Activated CD4-positive, alpha-beta T cell treated with anti-CD3 and anti-CD28 coated beads, Interleukin-2, amount 50 U/mL, for 48 hours (primary cell): ENCODE measurements around the gene RAD51B.

Experiments
- DNase-seq, 2 experiments: peaks; one replicate each; pipeline ENCODE4 v3.0.0-alpha.2; 2020

The RAD51B gene

DNA sequence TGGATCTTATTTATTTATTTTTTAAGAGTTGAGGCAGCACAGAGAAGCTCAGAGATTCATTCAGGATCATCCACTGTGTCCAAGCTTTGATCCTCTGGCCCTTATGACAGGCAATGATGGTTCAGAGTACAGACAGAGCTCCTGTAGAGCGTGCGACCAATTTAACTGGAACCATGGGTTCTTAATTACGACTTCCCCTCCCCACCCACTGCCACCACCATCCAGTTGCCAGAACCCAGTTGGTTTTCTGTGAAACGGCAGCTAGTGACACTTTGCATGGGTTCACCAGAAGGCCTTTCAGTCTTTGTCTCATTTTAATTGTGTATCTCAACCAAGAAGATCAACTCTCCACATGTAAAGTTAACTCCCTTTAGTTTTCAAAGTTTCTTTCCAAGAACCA lies 495.1 kb downstream of the RAD51B start:
- DNase-seq: no peak

DNA sequence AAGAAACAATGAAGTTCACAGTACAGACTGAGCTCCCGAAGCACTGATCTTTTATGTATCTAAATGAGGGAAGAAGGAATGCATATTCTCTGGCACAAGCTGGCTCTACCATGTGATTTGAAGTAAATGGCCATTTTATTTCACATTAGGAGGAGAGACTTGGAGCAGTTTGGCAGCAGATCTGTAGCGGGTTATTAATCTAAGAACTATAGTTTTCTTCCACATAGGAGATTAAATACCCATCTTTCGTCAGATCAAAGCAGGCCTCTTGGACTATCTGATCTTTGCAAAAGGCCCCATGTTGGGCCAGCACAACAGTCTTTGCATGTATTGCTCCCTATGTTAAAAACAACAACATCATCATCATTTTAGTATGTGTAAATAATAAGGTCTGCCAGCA lies 495.5 kb downstream of the RAD51B start:
- DNase-seq: no peak

DNA sequence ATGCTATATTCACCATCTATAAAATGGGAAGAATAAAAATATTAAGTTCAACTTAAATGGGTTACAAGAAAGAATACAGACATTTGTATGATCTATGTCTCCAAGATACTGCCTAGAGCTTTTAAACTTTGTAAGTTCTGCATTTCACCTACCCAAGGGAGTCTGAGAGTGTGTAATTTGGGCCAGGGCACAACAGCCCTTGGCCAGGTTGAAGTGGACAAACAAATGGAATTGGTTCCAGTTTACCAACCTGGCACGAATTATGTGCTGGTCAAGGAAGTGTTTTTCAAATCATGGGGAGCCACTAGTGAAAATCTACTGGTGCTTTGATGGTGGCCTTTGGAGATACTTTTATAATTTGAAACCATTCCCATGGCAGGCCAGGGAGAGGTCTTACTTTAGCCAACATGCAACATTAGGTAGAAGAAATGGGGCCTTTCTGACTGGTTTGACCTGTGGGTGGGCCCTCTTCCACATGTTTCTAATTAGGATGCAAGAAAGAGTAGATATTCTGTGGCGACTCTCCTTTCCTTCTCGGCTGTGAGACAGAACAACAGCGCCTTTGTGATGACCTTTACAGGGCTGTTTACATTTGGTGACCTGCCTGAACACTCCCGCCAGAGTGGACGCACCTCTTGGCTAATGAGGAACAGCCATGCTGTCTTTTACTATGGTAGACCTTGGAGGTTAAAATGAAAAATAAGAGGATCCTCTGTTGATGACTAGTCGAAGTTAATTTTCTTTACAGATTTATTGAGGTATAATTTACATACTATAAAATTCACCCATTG lies 496.7 kb downstream of the RAD51B start:
- DNase-seq: no peak

DNA sequence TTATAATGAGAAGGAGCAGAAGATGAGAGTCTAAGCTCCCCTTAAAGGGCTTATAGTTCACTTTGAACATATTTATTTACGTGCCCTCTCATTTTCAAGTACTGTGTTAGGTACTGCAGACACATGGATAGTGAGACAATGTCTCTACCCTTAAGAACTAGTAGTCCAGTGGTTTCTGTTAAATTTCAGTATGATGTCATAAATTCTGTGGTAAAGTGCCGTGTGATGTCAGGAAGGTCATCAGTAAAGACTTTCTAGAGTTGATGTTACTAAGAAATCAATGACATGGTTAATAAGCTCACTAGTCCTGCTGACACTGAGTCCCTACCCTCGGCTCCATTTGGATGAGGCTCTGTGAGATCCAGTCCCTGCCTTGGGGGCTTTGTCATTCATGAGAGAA lies 497.7 kb downstream of the RAD51B start:
- DNase-seq: no peak

DNA sequence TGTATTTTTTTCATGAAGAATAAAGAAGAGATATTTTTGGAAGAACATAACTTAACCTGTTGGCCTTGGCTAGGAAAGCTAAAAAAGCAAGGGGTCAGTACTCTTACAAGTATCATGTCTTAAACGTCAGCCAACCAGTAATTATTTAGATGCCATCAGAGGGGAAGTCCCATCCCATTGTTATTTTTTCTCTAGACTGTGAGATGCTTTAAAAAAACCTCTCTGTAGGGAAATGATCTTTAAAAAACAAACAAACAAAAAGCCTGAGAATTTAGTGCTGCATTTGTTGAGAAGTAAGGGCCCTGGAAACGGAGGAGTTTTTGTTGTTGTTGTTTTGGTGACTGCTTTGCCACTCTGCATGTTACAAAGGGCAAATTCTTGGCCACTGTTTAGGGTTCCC lies 499.2 kb downstream of the RAD51B start:
- no peak for DNase-seq

DNA sequence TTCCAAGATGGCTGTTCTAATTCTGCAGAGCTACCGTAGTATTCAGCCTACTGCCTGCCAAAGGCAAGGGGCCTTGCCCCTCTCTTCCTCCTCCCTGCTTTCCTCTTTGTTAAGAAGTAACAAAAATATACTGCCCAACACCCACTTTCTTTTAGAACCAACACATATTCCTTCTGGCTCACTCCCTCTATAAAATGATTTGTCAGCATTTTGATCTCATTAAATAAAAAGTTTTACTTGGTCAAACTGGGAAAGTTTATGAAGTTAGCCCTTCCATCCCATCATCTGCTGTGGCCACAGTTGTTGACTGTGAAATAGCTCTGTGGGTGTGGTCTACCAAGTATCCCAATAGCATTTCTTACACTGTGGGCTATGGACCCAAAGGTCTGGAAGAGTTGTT lies 500.9 kb downstream of the RAD51B start:
- DNase-seq: no peak

DNA sequence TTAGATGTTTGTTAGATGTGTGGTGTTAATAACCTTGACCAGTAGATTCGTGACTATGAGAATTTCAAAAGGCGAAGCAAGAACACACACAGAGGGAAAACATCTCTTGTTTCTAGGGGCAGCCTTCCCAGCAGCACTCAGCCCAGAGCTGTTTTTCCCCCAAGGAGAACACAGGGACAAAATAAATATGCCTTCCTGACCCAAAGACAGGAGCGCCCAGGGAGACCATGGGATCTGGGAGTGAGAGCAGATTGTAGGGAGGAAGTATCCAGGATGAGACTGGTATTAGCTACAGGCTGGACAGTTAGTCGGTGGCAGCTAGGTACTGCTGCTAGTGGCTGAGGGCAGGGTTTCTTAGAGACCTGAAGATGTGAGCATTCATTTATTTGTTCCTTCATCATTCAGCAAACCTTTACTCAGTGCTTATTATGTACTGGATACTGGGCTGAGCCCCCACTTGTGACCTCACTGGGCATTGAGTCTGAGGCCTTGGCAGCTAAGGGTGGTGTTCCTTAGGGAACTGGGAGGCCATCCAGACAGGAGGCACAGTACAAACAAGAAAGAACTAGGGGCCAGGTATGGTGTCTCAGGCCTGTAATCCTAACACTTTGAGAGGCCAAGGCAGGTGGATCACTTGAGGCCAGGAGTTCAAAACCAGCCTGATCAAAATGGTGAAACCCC lies 503.5 kb downstream of the RAD51B start:
- DNase-seq: no peak

DNA sequence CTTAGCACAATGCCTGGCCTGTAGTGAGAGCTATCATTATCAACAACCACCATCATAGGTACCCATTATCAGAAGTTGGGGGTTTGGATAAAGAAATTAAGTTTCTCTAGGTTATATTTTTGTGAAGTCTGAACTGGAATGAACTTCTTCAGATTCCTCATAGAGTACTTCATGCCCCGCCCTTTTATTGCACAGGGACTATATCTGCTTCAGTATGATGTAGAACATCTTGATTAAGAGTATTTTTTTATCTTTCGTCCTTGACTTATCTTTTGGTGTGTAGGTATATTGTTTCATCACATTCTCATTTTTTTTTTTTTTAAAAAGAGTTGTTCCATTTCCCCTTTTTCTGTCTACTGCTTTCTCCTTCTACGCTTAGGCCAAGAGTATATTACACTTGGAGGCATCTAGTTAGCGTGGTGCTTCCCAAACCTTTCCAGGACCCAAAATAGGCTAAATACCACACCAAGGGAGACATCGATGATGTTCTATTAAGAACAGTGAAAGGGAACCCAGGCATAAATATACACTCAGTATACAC lies 505.8 kb downstream of the RAD51B start:
- DNase-seq: no peak

DNA sequence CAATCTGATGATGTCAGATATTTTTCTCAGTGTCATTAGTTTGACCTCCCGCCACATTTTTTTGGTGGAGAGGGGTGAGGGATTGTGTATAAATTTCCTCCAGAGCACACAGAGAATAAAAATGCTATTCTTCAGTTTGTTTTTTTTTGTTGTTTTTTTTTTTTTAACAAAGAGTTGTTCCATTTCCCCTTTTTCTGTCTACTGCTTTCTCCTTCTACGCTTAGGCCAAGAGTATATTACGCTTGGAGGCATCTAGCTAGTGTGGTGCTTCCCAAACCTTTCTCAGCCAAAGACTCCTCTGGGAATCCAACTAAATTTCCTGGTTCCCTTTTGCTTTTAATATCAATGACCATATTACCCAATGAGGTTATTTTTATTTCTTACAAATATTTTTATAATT lies 507.7 kb downstream of the RAD51B start:
- no peak for DNase-seq

DNA sequence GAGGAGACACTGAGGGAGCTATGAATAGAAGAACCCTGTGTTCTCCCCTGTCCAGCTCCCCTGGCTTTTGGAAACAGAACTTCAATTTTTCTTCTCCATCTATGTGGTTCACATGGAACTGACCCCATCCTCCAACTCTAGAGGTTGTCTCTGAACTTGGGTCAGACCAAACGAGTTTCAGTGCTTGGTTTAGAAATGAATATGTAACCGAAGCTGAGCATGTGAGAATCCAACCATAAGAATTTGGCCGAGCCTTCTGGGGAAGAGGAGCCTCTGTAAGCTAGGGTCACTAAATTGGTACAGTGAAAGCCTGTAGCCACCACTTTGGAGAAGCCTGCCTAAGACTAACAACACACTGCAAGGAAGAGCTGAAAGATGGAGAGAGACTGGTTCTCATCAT lies 508.9 kb downstream of the RAD51B start:
- no peak for DNase-seq

DNA sequence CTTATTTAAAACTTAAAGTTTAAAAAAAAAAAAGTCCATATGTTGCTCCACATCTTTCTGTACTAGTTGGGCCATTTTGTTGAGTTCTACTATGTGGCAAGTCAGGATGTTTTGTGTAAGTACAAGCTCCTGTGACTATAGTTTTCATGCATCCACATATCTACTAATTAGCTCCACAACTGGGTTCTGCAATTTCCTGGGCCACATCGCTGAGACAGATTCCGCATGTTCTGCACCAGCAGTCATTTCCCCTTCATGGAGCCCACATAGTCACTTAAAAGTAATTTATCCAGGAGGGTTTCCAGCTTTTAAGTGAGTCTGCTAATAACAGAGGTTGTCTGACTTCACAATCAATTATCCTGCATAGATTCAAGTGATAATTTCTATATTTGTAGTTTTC lies 511.8 kb downstream of the RAD51B start:
- no peak for DNase-seq

DNA sequence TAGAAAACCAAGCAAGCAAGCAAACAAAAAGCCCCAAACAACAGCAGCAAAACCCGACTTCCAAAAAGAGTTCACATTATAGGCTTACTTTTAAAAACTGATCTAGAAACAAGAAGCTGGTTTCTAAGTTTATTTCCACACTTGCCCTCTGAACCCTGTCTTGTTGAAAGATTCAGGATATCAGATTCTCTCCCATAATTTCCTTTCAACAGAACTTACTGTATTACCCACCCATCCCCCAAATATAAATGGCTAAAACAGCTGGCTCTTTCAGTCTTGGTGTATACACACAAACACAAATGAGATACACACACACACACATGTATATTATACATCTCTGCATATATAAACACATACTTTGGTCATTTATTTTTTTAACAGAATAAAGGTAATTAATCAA lies 512.4 kb downstream of the RAD51B start:
- DNase-seq: no peak

DNA sequence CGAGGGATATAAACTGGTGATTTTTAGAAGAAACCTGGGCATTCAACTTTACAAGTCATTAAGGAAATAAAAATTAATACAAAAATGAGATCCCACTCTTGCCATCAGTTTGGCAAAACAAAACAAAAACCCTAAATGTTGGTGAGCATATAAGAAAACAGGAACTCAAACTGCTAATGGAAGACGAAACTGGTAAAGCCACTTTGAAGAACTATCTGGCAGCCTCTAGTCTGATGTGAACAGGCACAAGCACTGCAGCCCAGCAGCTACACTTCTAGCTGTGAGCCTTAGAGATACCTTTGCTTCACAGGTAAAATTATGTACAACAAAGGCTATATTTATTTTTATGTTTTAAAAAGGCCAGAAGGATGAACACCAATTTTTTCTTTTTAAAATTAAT lies 513.7 kb downstream of the RAD51B start:
- DNase-seq: no peak

DNA sequence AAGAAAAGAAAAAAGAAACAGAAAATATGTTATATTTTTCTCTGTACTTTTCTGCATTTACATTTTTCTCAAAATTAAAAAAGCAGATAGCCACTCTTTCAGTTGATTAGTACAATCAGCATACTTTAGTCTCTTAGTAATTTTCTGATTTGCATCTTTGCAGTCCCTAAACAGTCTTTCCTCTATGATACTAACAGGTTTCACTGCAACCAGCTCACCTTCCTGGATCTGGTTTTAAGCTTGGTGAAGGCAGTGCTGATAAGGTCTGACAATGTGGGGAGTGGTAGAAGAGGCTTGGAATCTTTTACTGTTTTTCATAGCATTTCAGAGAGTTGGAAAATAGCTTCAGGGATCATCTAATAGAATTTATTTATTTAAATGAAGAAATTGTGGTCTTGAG lies 515.7 kb downstream of the RAD51B start:
- DNase-seq: no peak

DNA sequence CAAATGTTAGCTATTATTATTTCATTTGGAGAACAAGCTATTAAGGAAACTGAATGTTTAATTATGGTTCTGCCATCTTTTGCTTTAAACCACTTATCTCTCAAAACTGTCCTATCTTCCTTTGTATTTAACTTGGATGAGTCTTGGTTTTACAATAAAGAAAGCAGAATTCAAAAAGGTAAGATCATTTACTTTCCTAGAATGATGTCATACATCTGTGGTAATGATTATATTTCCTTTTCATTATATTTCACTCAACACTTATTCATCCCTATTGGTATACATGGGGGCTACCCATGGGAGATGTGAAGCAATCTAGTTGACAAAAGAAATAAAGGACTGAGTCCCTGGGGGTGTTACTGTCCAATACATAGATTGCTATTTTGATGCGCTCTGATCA lies 516.6 kb downstream of the RAD51B start:
- no peak for DNase-seq

DNA sequence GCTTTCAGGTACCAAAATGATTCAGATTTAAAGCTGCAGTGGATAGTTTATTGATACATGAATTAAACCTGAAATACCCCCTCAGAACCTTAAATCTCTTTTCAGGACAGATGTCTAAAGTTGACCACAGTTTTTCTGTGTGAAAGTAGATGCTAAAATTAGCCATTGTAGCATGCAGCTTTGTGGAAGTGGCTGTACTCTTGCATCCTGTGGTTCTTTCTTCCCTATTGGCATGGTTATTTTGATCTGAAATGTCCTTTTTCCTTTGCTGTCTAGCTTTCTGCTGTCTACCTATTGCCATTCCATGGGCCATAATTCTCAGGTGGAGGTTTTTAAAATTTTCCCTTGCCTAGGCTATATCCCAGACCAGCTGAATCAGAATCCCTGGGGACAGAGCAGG lies 517.7 kb downstream of the RAD51B start:
- DNase-seq: no peak

DNA sequence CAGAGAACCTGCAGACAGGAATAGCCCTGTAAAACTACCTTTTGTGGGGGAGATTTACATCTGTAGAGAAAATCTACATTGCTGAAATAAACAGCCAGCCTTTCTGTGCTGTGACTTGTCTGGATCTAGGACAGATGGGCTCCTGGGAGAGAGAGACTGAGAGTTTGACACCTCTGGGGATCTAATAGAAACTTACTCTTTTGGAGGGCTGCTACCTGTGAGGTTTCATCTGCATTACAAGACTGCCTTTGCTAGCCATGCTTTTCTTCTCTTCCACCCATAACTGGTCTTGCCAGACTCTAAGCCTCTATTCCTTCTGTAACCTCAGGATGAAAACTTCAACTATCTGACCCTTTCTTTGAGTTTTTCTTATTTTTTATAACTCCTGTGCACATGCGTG lies 520.7 kb downstream of the RAD51B start:
- no peak for DNase-seq

DNA sequence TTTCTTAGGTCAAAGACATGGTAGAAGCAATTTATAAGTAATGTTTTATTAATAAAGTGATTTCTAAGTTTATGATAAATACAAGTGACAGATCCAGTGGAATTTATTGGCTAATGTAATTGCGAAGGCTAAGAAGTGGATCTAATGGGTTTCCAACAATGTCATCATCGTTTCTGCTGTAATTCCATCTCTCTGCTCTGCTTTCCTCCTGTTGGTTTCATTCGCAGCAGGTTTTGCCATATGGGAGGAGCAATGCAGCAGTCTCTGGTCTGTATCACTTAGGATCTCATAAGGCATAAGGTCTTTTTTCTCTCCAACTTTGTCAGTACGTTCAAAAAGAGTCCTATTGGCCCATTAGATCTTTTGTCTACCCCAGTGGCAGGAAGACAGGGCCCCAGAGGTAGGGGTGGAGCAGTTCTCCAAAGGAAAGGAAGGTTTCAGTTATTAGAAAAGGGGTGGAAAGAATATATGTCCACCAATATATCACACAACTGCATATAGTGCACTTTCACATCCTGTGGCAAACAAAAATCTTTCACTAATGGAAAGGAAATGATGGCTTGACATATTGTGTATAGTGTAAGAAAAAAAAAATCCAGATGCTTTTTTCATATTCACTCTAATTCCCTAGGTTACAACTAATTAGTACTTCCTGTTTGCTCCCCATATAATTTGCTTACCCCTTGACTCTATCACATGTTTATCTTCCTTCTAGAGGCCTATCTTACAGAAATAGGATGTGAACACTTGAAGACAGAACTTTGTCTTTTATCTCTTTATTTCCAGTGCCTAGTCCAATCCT lies 522.0 kb downstream of the RAD51B start:
- no peak for DNase-seq

DNA sequence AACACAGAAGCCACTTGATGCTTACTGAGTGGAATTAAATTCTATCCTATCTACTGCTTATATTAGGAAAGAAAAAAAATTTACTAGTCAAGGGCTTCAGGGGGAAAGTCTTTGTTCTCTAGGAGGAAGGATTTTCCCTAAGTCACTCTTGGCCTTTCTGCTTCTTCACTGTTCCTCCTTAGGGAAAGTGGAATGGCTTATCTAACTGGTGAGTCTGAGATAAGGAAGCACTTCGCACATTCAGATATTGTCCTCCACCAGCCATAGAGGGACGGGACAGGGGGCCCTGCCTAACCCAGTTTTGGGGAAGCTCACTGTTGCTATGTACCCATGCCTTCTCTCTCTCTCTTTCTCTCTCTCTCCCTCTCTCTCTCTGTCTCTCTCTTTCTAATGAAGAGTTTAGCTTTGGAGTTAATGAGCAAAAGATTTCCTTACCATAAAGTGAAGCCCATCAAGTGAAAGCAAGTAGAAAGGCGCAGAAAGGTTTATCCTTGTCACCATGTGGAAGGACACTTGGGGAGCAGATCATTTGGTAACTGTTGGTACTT lies 522.7 kb downstream of the RAD51B start:
- DNase-seq: no peak

DNA sequence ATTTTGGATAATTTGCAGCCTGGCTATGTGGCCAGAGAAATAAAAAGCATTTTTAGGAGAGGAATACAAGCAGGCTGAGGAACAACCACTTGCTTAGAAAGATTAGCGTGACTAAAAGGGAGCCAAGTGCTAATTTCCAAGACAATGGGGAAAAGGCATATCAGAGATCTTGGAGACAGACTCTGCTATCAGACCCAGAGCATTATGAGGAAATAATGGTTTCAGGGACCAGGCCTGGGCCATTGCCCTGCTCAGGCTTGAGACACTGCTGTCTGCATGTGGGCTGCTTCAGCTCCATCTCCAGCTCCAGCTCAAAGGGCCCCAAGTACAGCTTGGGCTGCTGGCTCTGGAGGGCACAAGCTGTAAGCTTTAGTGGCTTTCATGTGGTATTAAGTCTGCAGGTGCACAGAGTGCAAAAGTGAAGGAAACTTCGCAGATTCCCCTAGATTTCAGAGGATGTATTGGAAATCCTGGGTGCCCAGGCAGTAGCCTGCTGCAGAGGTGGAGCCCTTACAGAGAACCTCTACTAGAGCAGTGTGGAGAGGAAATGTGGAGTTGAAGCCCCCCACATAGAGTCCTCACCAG lies 524.0 kb downstream of the RAD51B start:
- no peak for DNase-seq

DNA sequence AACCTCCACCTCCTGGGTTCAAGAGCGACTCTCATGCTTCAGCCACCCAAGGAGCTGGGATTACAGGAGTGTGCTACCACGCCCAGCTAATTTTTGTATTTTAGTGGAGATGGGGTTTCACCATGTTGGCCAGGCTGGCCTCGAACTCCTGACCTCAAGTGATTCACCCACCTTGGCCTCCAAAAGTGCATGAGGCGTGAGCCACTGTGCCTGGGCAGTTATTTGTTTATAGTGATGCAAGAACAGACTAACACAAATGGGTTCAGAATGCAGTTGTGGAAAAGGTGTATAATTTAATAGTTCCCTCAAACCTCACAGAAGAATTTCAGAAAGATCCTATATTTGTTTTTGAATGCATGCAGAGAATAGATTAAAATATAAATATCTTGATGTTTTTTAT lies 526.2 kb downstream of the RAD51B start:
- DNase-seq: no peak

DNA sequence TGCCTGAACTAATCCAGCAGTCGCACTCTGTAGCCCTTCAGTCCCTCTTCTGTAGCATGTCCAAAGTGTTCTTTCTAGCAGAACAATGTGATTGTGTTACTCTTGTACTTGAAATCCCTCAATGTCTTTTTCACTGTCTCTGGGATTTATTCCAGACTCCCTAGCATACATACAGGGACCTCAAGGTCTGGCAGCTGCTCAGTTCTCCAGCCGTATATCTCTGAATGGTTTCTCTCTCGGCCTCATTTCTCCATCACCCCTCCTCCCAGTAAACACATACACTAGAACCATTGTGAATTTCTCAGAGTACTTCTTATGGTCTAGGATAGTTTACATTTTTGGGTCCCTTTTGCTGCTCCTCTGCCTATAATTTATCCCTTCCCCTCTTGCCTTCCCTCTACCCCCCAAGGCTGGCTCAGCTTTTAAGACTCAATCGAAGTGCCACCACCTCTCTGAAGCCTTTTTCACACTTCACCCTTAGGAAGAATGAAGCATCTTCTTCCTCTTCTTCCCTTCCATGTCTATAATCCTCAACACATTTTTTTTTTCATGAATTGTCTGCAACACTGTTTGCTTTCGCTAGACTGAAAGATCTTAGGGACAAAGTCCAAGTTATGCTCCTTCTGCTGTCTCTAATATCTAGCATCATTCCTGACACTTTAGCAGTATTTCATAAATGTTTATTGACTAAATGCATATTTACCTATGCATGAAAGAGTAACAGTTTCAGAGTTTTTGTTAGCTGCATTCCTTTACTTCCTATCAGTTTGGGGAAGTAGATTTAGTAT lies 527.2 kb downstream of the RAD51B start:
- DNase-seq: no peak
